ENCODE data around the gene UQCRC2.
"Not testable (repeated sequence)": the region's sequence is repeated elsewhere in the genome, so short reads cannot be mapped to it uniquely, and the experiment has no call there.

Gene UQCRC2

DNA sequence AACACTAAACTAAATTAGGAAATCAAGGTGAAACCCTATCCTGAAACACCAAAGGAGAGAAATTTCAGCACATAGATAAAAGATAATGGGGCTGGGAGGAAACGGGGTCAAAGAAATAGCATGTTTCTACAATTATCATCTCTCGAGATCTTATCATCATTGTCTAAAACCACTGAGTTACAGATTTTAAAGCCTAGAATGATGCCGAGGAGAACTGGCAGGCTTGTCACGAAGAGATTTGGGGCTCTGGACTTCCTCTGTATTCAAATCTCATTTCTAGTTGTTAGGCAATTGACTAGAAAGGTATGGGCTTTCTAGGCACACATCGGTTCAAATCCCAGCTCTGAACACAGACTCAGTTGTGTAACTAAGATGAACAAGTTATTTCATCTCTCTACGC, 38.5 kb downstream of the UQCRC2 start:
- TF ChIP-seq, protein P1, sequence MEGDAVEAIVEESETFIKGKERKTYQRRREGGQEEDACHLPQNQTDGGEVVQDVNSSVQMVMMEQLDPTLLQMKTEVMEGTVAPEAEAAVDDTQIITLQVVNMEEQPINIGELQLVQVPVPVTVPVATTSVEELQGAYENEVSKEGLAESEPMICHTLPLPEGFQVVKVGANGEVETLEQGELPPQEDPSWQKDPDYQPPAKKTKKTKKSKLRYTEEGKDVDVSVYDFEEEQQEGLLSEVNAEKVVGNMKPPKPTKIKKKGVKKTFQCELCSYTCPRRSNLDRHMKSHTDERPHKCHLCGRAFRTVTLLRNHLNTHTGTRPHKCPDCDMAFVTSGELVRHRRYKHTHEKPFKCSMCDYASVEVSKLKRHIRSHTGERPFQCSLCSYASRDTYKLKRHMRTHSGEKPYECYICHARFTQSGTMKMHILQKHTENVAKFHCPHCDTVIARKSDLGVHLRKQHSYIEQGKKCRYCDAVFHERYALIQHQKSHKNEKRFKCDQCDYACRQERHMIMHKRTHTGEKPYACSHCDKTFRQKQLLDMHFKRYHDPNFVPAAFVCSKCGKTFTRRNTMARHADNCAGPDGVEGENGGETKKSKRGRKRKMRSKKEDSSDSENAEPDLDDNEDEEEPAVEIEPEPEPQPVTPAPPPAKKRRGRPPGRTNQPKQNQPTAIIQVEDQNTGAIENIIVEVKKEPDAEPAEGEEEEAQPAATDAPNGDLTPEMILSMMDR (IDR thresholded peaks at IDR 0.05; ENCODE audit: control insufficient read depth, extremely low read depth, insufficient read depth) = no peak
- DNase-seq (ENCODE audit: low read depth) = no peak
- H3K4me3 ChIP-seq (ENCODE audit: low read depth, low read length) = no peak overlapping the region

DNA sequence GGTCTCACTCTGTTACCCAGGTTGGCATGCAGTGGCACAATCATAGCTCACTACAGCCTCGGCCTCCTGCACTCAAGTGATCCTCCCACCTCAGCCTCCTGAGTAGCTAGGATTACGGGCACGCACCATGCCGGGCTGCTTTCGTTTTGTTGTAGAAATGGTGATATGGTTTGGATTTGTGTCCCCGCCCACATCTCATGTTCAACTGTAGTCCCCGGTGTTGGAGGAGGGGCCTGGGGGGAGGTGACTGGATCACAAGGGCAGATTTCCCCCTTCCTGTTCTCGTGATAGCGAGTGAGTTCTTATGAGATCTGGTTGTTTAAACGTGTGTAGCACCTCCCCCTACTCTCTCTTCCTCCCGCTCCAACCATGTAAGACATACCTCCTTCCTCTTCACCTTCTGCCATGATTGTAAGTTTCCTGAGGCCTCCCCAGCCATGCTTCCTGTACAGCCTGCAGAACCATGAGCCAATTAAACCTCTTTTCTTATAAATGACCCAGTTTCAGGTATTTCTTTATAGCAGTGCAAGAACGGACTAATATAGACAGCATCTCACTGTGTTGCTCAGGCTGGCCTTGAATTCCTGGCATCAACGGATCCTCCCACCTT, 41.8 kb downstream of the UQCRC2 start:
- no peak for DNase-seq (ENCODE audit: low read depth)

DNA sequence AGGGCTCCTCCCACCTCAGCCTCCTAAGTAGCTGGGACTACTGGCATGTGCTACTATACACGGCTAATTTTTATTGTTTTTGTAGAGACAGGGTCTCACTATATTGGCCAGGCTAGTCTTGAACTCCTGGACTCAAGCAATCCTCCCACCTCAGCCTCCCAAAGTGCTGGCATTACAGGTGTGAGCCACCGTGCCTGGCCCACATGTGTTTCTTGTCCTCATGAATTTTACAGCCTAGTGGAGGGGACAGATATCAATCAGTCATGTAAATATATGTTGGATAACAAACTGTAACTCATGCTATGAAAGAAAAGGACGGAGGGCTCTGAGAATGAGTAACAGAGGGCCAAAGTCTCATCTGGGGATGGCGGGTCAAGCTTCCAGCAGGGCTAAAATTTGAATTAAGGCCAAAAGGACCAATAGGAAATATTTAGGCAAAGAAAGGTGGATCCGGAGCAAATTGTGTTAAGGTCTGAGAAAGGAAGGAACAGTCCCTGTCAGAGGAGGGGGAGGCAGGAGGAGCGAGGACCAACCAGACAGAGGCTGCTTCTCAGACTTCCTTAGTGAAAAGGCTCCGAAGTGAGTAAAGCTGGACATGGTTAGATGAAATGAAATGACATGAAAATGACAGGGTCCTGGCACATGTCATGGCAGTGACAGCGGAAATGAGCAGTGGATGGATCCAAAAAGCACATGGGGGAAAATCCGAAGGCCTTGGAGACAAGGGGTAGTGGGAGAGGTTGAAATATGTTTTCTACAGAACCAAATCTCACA, 43.9 kb downstream of the UQCRC2 start:
- TF ChIP-seq, protein P1 (IDR thresholded peaks at IDR 0.05; ENCODE audit: control insufficient read depth, extremely low read depth, insufficient read depth) = no peak
- DNase-seq (ENCODE audit: low read depth) = no peak
- no peak overlapping the region for H3K4me3 ChIP-seq (ENCODE audit: low read depth, low read length)

More for the DNA sequence above, 41.8 kb downstream of the UQCRC2 start:
- no peak overlapping the region for H3K4me3 ChIP-seq (ENCODE audit: low read depth, low read length)
- TF ChIP-seq, protein P1 (IDR thresholded peaks at IDR 0.05; ENCODE audit: control insufficient read depth, extremely low read depth, insufficient read depth) = no peak

DNA sequence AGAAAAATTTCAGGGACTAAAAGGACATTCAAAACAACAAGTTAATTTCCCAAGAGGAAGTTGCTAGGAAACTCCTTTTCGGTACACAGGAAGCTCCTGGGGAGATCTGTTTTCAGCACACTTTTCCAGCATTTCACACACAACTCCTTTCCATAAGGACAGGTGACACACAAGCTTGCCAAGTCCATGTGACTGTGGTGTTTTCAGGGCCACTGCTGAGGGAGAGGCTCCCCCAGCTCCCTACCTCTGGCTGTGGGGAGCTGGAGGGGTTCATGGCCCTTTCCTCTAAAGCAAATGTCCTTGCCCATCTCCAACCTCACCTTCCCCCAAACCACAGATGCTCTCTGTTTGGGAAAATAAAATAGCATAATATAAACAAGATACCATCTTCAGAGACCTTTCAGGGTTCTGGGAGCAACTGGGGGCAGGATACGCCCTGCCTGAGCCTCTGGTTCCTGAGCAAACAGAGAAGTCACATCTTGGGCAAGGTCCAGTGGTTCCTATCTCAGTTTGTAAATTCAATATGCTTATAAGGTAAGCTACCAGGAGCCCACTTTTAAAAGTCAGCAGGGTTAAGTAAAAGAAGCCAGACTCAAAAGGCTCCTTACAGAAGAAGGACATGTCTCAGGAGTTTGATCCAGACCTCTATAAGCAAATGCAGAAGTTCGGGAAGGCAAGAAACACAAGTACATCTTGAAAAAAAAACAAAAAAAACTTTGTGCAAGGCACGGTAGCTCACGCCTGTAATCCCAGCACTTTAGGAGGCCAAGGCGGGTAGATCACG, 44.7 kb downstream of the UQCRC2 start:
- H3K4me3 ChIP-seq (ENCODE audit: low read depth, low read length) = no peak overlapping the region
- TF ChIP-seq, protein P1 (IDR thresholded peaks at IDR 0.05; ENCODE audit: control insufficient read depth, extremely low read depth, insufficient read depth) = no peak
- DNase-seq (ENCODE audit: low read depth) = peak; percentile 48

DNA sequence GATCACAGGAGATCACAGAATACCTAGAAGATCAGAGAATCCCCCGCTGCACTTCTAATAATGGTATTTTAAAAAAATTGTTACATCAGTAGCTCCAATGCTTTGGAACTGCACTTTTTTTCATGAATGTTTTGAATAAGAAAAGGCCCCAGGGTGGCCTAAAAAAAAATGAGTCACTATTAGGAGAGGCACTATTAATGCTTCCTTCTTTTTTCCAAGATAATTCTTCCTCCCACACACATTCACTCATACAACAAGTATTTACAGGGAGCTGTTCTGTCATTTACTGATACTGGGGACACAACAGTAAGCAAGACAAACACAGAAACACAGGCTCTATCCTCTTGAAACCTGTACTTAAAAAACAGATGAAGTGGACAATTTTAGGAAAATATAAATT, 48.4 kb downstream of the UQCRC2 start:
- H3K4me3 ChIP-seq (ENCODE audit: low read depth, low read length) = no peak overlapping the region
- TF ChIP-seq, protein P1 (IDR thresholded peaks at IDR 0.05; ENCODE audit: control insufficient read depth, extremely low read depth, insufficient read depth) = no peak
- DNase-seq (ENCODE audit: low read depth) = no peak

DNA sequence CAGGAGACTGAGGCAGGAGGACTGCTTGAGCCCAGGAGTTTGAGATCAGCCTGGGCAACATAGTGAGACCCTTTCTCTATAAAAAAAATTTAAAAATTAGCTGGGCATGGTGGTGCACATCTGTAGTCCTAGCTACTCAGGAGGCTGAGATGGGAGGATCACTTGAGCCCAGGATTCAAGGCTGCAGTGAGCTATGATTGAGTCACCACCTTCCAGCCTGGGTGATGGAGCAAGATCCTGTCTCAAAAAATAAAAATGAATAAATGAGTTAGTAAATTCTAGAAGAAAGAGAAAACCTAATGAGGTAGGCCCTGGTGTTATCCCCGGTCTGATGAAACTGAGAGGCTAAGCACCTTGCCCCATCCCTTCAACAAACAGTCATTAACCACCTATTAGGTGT, 48.9 kb downstream of the UQCRC2 start:
- not testable (repeated sequence) for DNase-seq (ENCODE audit: low read depth); H3K4me3 ChIP-seq (ENCODE audit: low read depth, low read length)

DNA sequence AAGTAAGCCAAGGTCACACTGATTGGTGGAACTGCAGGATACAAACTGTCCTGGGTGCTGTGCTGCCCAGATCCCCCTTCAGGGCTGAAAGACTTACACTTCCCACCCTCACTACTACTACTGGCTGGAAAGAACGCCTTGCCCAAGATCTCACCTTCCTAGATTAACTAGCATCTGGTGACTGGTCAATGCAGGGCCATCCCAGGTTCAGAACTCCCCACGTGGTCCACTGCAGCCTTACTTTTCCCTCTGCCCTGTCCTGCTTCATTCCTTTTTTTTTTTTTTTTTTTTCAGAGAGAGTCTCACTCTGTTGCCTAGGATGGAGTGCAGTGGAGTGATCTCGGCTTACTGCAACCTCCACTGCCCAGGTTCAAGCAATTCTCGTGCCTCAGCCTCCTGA, 50.0 kb downstream of the UQCRC2 start:
- TF ChIP-seq, protein P1 (IDR thresholded peaks at IDR 0.05; ENCODE audit: control insufficient read depth, extremely low read depth, insufficient read depth) = no peak
- no peak overlapping the region for H3K4me3 ChIP-seq (ENCODE audit: low read depth, low read length)
- DNase-seq (ENCODE audit: low read depth) = no peak

All from LNCaP clone FGC (cell line).